Activated T-helper 17 cell treated with anti-CD3 and anti-CD28 coated beads, Interleukin-2, amount 50 U/mL, for 72 hours (primary cell): ENCODE results near the gene MRPL23. TPM values are rescaled to one million over a fixed set of nuclear protein-coding genes. Genes with fewer than 3 reads are reported as not detected.
A peak's percentile ranks its signal among the peaks of the same experiment; 100 is the strongest.

Experiments used
- ATAC-seq: fragments of 150-1000 bp; cut with Tn5 transposase; replicated peaks from 2 replicates; pipeline ENCODE4 v1.10.0; 2021; ENCODE audit warnings: mild to moderate bottlenecking, moderate library complexity
- H3K27ac Mint-ChIP-seq: one replicate; pipeline ENCODE4 v1.8.0; 2022; ENCODE audit warnings: mixed read lengths
- H3K27me3 Mint-ChIP-seq: one replicate; pipeline ENCODE4 v1.8.0; 2022; ENCODE audit warnings: mixed read lengths
- H3K36me3 Mint-ChIP-seq: one replicate; pipeline ENCODE4 v1.8.0; 2022; ENCODE audit warnings: low read depth, mild to moderate bottlenecking, mixed read lengths
- H3K4me1 Mint-ChIP-seq: one replicate; pipeline ENCODE4 v1.8.0; 2022; ENCODE audit warnings: mixed read lengths
- H3K4me3 Mint-ChIP-seq: one replicate; pipeline ENCODE4 v1.8.0; 2022; ENCODE audit warnings: mild to moderate bottlenecking, mixed read lengths
- H3K9me3 Mint-ChIP-seq: one replicate; pipeline ENCODE4 v1.8.0; 2022; ENCODE audit warnings: mixed read lengths
- total RNA-seq, 2 donors: library from RNA; stranded (reverse); gene quantifications; one replicate each; pipeline ENCODE4 v1.2.3, GENCODE V29; 2022

The MRPL23 gene
- total RNA-seq, 2 donors from 2014 or later, result 84.4 to 119 TPM

GRCh38 chr11:1952806-1953482 is 5.8 kb downstream of the MRPL23 start:
- H3K36me3 Mint-ChIP-seq, result no peaks in the 10 kb centered on the region
- no peaks in the 10 kb centered on the region for H3K4me1 Mint-ChIP-seq
- H3K27me3 Mint-ChIP-seq, result no peaks in the 10 kb centered on the region
- no peaks in the 10 kb centered on the region for H3K9me3 Mint-ChIP-seq
- ATAC-seq, result no peak
- no peak overlapping the region for H3K27ac Mint-ChIP-seq
- no peak overlapping the region for H3K4me3 Mint-ChIP-seq

- no peak overlapping the region for H3K27ac Mint-ChIP-seq
- no peaks in the 10 kb centered on the region for H3K4me1 Mint-ChIP-seq
- H3K4me3 Mint-ChIP-seq, result no peak overlapping the region
- no peaks in the 10 kb centered on the region for H3K9me3 Mint-ChIP-seq
- ATAC-seq, result peak; percentile 52
- no peaks in the 10 kb centered on the region for H3K36me3 Mint-ChIP-seq
- H3K27me3 Mint-ChIP-seq, result no peaks in the 10 kb centered on the region
Observed at GRCh38 chr11:1953489-1954266, 6.5 kb downstream of the MRPL23 start.

- Mint-ChIP-seq H3K36me3 (no peaks in the 10 kb centered on the region), H3K27ac (no peak overlapping the region), H3K4me3 (no peak overlapping the region), H3K4me1 (no peaks in the 10 kb centered on the region), H3K27me3 (no peaks in the 10 kb centered on the region), H3K9me3 (no peaks in the 10 kb centered on the region)
- ATAC-seq, result no peak
Observed at GRCh38 chr11:1958367-1958766, 11.2 kb downstream of the MRPL23 start.

GRCh38 chr11:1959786-1960185 is 12.7 kb downstream of the MRPL23 start:
- Mint-ChIP-seq H3K4me1 (no peaks in the 10 kb centered on the region), H3K4me3 (no peak overlapping the region), H3K27ac (no peak overlapping the region), H3K36me3 (no peaks in the 10 kb centered on the region), H3K9me3 (no peaks in the 10 kb centered on the region), H3K27me3 (no peaks in the 10 kb centered on the region)
- no peak for ATAC-seq

- Mint-ChIP-seq H3K4me3 (no peak overlapping the region), H3K27ac (no peak overlapping the region), H3K4me1 (no peaks in the 10 kb centered on the region), H3K36me3 (no peaks in the 10 kb centered on the region), H3K9me3 (no peaks in the 10 kb centered on the region), H3K27me3 (no peaks in the 10 kb centered on the region)
- ATAC-seq, result no peak
Observed at GRCh38 chr11:1963864-1964263, 16.7 kb downstream of the MRPL23 start.

- ATAC-seq, result no peak
- H3K36me3 Mint-ChIP-seq, result no peaks in the 10 kb centered on the region
- no peaks in the 10 kb centered on the region for H3K27me3 Mint-ChIP-seq
- no peak overlapping the region for H3K27ac Mint-ChIP-seq
- no peaks in the 10 kb centered on the region for H3K9me3 Mint-ChIP-seq
- H3K4me1 Mint-ChIP-seq, result no peaks in the 10 kb centered on the region
- no peak overlapping the region for H3K4me3 Mint-ChIP-seq
Observed at GRCh38 chr11:1964348-1964747, 17.2 kb downstream of the MRPL23 start.

- no peaks in the 10 kb centered on the region for H3K27me3 Mint-ChIP-seq
- H3K27ac Mint-ChIP-seq, result no peak overlapping the region
- no peak overlapping the region for H3K4me3 Mint-ChIP-seq
- H3K9me3 Mint-ChIP-seq, result no peaks in the 10 kb centered on the region
- no peaks in the 10 kb centered on the region for H3K36me3 Mint-ChIP-seq
- ATAC-seq, result no peak
- H3K4me1 Mint-ChIP-seq, result no peaks in the 10 kb centered on the region
Observed at GRCh38 chr11:1964955-1965354, 17.8 kb downstream of the MRPL23 start.

GRCh38 chr11:1966531-1966930 is 19.4 kb downstream of the MRPL23 start:
- Mint-ChIP-seq H3K4me3 (no peak overlapping the region), H3K36me3 (no peaks in the 10 kb centered on the region), H3K9me3 (no peaks in the 10 kb centered on the region), H3K27me3 (no peaks in the 10 kb centered on the region), H3K4me1 (no peaks in the 10 kb centered on the region), H3K27ac (no peak overlapping the region)
- ATAC-seq, result no peak

- Mint-ChIP-seq H3K27ac (no peak overlapping the region), H3K36me3 (no peaks in the 10 kb centered on the region), H3K27me3 (no peaks in the 10 kb centered on the region), H3K4me3 (no peak overlapping the region), H3K9me3 (no peaks in the 10 kb centered on the region), H3K4me1 (no peaks in the 10 kb centered on the region)
- no peak for ATAC-seq
Observed at GRCh38 chr11:1967641-1968225, 20.6 kb downstream of the MRPL23 start.

- no peaks in the 10 kb centered on the region for H3K27me3 Mint-ChIP-seq
- no peak for ATAC-seq
- H3K4me3 Mint-ChIP-seq, result no peak overlapping the region
- H3K36me3 Mint-ChIP-seq, result no peaks in the 10 kb centered on the region
- H3K9me3 Mint-ChIP-seq, result no peaks in the 10 kb centered on the region
- H3K4me1 Mint-ChIP-seq, result no peaks in the 10 kb centered on the region
- no peak overlapping the region for H3K27ac Mint-ChIP-seq
Observed at GRCh38 chr11:1968454-1969002, 21.4 kb downstream of the MRPL23 start.

GRCh38 chr11:1969035-1969434 is 21.9 kb downstream of the MRPL23 start:
- Mint-ChIP-seq H3K27ac (no peak overlapping the region), H3K4me3 (no peak overlapping the region), H3K4me1 (no peaks in the 10 kb centered on the region), H3K9me3 (no peaks in the 10 kb centered on the region), H3K36me3 (no peaks in the 10 kb centered on the region), H3K27me3 (no peaks in the 10 kb centered on the region)
- no peak for ATAC-seq

- Mint-ChIP-seq H3K27me3 (no peaks in the 10 kb centered on the region), H3K9me3 (no peaks in the 10 kb centered on the region), H3K27ac (no peak overlapping the region), H3K36me3 (no peaks in the 10 kb centered on the region), H3K4me1 (no peaks in the 10 kb centered on the region), H3K4me3 (no peak overlapping the region)
- ATAC-seq, result no peak
Observed at GRCh38 chr11:1969776-1970175, 22.6 kb downstream of the MRPL23 start.

GRCh38 chr11:1970956-1971355 is 23.8 kb downstream of the MRPL23 start:
- no peak for ATAC-seq
- no peaks in the 10 kb centered on the region for H3K9me3 Mint-ChIP-seq
- H3K27ac Mint-ChIP-seq, result no peak overlapping the region
- no peaks in the 10 kb centered on the region for H3K4me1 Mint-ChIP-seq
- no peaks in the 10 kb centered on the region for H3K27me3 Mint-ChIP-seq
- no peak overlapping the region for H3K4me3 Mint-ChIP-seq
- no peaks in the 10 kb centered on the region for H3K36me3 Mint-ChIP-seq

GRCh38 chr11:1975185-1975584 is 28.1 kb downstream of the MRPL23 start:
- no peaks in the 10 kb centered on the region for H3K36me3 Mint-ChIP-seq
- H3K27me3 Mint-ChIP-seq, result no peaks in the 10 kb centered on the region
- no peak for ATAC-seq
- H3K9me3 Mint-ChIP-seq, result no peaks in the 10 kb centered on the region
- no peak overlapping the region for H3K4me3 Mint-ChIP-seq
- no peaks in the 10 kb centered on the region for H3K4me1 Mint-ChIP-seq
- no peak overlapping the region for H3K27ac Mint-ChIP-seq
